Measurements from ENCODE around the gene BICDL1. TPM values are rescaled to one million over a fixed set of nuclear protein-coding genes. Genes with fewer than 3 reads are reported as not detected.
"Not testable (repeated sequence)": the region's sequence is repeated elsewhere in the genome, so short reads cannot be mapped to it uniquely, and the experiment has no call there.

Gene BICDL1, protein sequence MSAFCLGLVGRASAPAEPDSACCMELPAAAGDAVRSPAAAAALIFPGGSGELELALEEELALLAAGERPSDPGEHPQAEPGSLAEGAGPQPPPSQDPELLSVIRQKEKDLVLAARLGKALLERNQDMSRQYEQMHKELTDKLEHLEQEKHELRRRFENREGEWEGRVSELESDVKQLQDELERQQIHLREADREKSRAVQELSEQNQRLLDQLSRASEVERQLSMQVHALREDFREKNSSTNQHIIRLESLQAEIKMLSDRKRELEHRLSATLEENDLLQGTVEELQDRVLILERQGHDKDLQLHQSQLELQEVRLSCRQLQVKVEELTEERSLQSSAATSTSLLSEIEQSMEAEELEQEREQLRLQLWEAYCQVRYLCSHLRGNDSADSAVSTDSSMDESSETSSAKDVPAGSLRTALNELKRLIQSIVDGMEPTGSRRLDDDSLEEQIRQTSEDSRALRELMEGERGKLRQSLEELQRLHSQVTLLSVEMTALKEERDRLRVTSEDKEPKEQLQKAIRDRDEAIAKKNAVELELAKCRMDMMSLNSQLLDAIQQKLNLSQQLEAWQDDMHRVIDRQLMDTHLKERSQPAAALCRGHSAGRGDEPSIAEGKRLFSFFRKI
- 1 to 10 TPM in 11 of 12 donors, not detected in 1; 2.7 to 8.0 (median 4.9) TPM for polyA plus RNA-seq (ENCODE audit: insufficient read length in 12 of 12)
- long read RNA-seq, donor 1, partial matches to known transcripts: 17 of 17 reads
- long read RNA-seq, donor 1, other reads (novel, unspliced or antisense): 0 of 17 reads
- long read RNA-seq, donor 2: 0 reads
- long read RNA-seq, donor 3: 0 reads
- long read RNA-seq, donor 4: 0 reads
- long read RNA-seq, donor 5: 0 reads
- long read RNA-seq, donor 6, partial matches to known transcripts: 6 of 6 reads
- long read RNA-seq, donor 6, other reads (novel, unspliced or antisense): 0 of 6 reads
- long read RNA-seq, donor 7: 0 reads
- long read RNA-seq, donor 8: 0 reads
- long read RNA-seq, donor 9: 0 reads
- long read RNA-seq, donor 10: 0 reads
- long read RNA-seq, donor 11: 0 reads

DNA sequence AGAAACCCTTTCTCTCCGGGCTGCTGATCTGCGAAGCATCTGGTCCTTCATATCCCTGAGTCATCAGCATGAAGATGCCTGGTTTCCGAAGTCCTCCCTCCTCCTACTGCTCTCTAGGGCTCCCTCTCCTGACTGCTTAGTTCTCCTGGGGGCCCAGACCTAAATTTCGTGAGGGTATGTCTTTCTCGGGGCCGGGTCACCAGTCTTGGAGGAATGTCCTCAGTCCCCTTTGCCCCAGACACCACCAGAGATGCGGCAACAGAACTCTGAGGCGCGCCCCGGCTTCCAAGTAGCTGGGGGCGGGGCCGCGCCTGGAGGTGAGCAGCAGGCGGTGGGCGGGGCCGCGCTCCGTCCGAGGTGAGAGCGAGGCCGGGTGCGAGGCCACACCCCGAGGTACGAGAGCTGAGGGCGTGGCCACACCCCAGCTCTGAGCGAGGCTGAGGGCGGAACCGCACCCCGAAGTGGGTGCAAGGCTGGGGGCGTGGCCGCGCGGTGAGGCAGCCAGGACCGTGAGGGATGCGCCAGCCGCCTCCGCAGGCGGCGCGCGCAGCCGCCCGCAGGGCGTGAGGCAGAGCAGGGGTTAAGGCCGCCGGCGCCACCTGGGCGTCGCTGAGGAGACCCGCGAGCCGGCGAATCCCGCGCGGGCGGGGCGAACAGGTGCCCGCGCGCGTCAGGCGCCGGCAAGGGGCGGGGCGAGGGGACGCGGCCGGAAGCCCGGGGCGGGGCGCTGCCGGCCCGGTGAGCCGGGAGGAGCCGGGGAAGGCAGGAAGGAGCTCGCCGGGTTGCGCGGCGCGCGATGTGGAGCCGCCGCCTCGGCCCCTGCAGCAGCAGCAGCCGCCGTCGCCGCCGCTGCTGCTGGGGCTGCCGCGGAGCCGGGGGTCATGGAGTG is at the start of gene BICDL1:
BICDL1 (plus strand) TSS at position 765 of the 889 bp plus-strand sequence. CDS start 633 bp downstream, outside the sequence.
- DNase-seq: peak; percentile 7

DNA sequence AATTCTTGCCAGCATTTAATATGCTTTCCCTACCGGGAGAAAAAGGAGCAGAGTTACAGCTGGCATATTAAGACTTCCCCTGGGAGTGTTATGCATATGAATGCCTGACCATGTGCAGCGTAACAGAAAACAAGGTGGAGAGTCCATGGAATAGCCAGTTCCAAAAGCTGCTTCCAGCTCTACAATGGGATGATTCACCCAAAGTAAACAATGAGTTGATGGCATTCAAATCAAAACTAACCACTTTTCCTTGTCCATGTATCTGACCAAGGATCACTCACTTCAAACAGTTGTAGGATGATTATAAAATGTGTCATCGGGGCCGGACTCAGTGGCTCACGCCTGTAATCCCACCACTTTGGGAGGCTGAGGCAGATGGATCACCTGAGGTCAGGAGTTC is 48.1 kb upstream of the BICDL1 start:
- DNase-seq: no peak

DNA sequence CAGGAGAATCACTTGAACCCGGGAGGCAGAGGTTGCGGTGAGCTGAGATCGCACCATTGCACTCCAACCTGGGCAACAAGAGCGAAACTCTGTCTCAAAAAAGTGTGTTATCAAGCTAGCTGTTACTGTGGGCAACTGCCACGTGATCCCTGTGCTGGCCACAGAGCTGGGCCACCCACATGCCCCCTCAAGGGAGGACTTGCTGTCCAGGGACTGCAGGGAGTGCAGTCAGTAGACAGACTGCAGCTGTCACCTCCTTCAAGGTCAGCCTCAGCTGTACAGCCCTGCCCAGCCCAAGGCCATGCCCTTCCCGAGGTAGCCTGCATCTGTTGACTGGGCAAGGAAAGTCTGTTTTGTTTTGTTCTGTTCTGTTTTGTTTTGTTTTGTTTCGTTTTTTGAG is 46.6 kb upstream of the BICDL1 start:
- DNase-seq: no peak

DNA sequence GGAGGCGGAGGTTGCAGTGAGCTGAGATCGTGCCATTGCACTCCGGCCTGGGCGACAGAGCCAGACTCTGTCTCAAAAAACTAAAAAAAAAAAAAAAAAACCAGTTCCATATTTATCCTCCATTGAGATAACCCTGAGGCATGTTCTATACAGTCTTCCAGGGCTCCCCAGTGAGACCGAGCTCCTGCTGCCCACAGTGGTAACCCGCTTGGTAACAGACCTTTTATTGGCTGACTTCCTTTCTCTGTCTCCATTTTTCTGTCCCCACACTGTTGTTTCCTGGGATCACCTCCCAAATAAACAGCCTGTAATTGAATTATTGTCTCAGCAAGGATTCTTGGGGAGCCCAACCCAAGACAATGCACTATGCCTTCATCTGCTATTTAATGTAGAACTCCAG is 42.8 kb upstream of the BICDL1 start:
- DNase-seq: no peak

DNA sequence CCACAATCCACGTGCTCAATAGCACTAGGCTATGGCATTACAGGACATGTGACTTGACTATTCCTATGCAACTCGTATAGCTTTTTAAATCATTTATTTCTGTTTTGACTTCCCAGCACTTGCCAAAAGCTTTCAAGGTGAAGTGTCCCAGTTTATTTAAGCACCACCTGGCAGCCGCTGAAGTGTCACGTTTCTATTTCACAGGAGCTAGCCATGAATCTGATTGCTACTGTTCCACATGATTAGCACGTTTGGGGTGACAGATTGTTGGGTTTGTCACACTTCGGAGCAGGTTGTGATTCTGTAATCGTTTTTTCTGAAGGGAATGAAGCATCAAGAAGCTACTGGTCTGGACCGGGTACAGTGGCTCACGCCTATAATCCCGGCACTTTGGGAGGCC is 39.9 kb upstream of the BICDL1 start:
- DNase-seq: no peak

DNA sequence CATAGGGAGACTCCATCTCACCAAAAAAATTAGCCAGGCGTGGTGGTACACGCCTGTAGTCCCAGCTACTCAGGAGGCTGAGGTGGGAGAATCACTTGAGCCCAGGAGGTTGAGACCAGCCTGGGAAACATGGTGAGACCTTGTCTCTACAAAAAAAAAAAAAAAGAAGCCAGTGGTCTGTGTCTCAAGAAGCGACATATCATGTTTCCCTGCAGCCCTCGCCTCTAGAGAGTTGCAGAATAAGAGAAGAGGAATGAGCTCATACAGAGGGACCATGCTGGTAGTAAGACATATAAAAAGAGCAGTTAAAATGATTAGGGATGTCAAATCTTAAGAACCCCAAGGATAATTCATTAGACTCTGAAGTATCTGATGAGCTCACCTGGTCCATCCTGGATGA is 39.4 kb upstream of the BICDL1 start:
- DNase-seq: no peak

DNA sequence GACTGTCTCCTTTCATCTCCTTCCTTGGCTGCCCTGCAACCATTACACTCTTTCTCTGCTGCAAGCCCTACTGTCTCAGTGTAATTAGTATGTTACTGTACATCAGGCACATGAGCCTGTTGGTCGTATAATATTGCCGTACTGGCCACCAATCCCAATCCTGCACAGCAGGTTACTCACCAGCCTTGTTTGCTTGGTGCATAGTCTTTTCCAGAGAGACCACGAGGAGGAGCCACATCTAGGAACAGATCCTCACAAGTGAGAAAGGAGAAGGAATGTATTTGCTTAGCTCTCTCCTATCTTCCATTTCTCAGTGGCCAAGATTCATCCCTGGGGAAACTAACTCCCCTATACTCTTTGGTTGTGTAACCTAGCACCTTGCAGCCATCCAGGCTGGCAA is 33.0 kb upstream of the BICDL1 start:
- DNase-seq: no peak

DNA sequence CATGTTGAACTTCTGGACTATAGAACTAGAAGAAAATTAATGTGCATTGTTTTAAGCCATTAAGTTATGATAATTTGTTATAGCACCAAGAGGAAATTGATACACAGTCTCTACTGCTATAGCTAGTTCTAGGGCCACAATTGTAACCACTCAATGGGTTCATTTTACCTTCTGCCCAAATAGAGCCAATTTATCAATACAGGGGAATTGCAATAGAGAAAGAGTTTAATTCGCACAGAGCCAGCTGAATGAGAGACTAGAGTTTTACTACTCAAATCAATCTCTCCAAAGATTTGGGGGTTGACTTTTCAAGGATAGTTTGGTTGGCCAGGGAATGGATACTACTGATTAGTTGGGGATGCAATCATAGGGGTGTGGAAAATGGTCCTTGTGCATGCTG is 31.9 kb upstream of the BICDL1 start:
- DNase-seq: no peak

DNA sequence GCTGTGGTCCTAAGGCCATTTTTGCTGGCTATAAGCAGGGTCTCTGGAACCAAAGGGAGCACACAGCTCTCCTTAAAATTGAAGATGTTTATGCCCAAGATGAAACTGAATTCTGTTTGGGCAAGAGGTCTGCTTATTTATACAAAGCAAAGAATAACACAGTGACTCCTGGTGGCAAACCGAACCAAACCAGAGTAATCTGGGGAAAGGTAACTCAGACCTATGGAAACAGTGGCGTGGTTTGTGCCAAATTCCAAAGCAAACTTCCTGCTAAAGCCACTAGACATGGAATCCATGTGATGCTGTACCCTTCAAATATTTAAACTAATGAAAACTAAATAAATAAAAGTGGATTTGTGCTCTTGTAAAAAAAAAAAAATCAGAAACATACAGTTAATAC is 29.6 kb upstream of the BICDL1 start:
- DNase-seq: no peak

DNA sequence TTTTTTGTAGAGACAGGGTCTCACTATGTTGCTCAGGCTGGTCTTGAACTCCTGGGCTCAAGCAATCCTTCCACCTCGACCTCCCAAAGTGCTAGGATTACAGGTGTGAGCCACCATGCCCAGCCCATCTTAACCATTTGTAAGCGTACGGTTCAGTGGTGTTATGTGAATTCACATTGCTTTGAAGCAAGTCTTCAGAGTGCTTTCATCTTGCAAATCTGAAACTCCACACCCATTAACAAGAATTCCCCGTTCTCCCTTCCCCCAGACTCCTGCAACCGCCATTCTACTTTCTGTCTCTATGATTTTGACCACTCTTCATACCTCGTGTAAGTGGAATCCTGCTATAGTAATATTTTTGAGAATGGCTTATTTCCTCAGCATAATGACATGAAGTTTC is 24.9 kb upstream of the BICDL1 start:
- DNase-seq: no peak

DNA sequence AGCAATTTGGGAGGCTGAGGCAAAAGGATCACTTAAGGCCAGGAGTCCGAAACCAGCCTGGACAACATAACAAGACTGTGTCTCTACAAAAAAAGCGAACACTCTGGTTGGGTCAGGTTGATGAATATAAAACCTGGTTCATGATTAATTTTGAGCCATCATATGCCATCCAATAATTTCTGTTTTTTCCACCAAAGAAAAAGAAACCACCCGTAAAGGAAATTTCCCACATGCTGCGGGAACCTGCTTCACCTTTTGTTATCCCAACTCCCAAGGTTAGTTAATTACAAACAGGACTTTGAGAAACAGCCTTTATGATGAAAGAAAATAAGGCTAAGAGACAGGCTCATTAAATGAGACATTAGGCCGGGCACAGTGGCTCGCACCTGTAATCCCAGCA is 24.1 kb upstream of the BICDL1 start:
- DNase-seq: no peak

DNA sequence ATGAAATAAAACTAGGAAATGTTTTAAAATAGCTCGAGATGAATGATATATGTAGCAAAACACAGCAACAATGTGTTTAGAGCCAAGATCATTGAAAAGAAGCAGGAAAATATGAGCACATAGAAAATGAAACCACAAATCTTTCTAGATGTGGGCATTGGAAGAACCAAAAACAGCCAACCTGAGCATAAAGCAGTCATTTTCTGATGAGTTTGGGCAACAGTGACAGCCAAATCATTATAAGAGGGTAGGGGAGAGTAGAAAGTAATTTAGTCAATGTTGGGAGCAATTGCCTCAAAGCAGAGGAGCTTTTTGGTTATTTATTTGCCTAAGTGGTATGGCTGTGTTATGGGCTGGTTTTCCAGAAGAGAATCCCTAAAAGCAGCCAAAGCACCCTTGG is 8.8 kb upstream of the BICDL1 start:
- no peak for DNase-seq

DNA sequence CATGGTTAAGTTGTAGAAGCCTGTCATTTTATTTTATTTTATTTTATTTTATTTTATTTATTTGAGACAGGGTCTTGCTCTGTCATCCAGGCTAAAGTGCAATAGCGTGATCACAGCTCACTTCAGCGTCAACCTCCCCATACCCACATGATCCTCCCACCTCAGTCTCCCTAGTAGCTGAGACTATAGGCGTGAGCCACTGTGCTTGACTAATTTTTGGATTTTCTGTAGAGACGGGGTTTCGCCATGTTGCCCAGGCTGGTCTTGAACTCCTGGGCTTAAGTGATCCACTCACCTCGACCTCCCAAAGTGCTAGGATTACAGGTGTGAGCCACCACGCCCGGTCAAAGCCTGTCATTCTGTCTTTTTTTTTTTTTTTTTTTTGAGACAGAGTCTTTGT is 8.3 kb upstream of the BICDL1 start:
- DNase-seq: not testable (repeated sequence)

DNA sequence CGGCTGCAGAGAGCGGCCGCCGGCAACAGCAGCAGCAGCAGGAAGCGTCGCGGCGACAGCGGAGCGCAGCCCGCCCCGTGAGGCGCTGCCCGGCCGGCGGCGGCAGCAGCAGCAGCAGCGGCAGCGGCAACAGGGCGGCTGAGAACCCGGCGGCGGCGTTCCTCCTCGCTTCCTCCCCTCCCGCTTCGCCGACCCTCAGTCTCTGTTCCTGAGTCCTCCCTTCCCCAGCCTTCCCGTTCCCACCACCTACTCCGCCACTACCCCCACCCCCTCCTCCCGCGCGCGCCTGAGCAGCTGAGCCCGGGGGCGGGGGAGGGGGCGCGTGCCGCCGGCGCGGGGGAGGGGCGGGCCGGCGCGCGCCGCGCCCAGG is 310 bp downstream of the BICDL1 start:
- peak; percentile 12 for DNase-seq

DNA sequence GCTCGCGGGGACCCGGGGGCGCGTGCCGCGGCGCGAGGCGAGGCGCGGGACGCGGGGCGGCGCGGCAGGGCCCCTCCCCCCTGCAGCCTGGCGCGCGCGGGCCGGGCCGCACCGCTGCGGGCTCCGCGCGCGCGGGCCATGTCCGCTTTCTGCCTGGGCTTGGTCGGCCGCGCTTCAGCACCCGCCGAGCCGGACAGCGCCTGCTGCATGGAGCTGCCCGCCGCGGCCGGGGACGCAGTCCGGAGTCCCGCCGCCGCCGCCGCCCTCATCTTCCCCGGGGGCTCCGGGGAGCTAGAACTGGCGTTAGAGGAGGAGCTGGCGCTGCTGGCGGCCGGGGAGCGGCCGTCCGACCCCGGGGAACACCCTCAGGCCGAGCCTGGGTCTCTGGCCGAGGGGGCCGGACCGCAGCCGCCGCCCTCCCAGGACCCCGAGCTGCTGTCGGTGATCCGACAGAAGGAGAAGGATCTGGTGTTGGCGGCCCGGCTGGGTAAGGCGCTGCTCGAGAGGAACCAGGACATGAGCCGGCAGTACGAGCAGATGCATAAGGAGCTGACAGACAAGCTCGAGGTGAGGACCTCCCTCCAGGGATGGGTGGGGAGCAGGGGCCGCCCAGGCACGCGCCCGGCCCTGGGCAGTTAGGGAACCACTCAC is 820 bp downstream of the BICDL1 start:
- peak; percentile 71 for DNase-seq

DNA sequence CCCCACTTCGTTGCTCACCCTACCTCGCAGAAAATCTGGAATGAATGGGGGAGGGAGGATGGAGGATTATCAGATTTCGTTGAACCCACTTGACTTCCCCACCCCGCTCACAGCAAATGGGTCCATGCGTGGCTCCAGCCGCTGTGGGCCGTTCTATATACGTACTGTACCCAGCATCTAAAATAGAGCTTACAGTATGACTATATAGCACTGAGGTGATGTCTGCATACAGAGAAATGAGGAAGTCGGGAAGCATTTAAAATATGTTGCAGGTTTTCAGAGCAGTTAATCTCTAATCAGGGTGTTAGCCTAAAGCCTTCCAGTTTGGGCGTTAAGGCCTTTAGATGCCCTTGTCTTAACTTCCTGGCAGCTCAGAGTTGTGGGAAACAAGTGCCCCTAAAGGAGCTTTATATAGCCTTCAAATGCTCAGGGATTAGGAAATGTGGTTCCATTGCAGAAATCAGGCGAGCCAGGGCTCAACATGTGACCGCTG is 1.4 kb downstream of the BICDL1 start:
- DNase-seq: no peak

DNA sequence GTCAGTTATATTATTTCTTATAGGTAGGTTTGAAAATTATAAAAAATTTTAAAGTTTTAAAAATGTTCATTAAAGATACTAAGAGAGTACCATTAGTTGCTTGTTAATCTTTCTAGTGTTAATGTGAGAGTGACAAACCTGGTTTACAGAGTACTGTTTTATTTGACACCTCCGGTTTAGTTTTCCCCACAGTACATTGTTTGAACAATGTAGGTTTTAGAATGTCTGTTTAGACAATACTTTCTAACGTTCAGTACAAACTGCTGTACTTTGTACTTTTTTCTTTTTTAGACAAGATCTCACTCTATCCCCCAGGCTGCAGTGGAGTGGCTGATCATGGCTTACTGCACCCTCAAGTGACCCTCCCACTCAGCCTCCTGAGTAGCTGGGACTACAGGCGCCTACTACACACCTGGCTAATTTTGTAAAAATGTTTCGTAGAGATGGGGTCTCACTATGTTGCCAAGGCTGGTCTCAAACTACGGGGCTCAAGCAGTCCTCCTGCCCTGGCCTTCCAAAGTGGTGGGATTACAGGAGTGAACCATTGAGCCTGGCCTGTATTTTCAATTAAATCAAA is 3.2 kb downstream of the BICDL1 start:
- DNase-seq: no peak

DNA sequence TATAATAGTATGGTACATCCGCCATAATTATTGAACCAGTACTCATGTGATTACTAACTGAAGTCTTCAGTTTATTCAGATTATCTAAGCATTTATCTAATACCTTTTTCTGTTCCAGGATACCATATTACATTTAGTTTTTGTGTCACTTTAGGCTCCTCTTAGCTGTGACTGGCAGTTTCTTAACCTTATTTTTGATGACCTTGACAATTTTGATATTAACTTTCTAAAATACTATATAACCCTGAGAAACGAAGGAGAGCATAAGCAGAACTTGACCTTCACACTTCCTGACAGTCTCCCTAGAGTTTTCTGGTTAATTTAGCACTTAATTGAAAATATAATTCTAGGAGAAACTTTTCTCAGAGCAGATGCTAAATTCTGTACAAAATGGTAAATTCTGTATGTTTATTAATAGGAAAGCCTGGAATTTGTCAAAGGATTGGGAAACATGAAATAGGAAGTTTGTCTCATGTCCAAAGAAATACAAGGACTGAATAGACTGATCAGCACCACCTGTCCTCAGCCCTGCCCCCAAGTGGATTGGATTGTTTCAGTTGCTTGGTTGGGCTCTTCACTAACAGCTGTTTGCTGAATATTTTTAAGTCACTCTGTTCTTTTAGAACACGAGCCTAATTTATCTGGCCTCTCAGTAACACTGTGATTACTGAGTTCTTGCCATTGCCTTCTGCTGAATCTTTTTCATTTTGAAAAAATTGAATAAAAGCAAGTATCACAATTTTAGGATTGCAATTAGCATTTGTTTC is 6.0 kb downstream of the BICDL1 start:
- no peak for DNase-seq

DNA sequence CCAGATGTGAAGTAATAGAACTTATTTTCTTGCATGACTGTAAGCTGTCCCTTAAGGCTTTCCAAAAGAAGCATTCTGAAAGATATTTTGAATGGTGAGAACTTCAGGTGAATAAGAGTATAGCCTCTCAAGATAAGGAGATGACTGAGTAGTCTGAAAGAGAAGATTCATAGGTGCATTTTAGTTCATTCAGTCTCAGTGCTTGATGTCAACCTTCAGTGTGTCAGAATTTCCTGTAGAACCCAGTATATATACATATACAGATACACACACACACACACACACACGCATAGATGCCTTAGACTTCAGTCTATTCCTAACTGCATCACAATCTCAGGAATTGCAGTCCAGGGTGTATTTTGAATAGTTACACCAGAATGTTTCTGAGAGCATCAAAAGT is 7.4 kb downstream of the BICDL1 start:
- DNase-seq: no peak
